GM18519 (cell line): ENCODE measurements around the gene C15orf39.
"Not testable (repeated sequence)": the region's sequence is repeated elsewhere in the genome, so short reads cannot be mapped to it uniquely, and the experiment has no call there.

Experiments
- ATAC-seq: cut with Tn5 transposase; IDR thresholded peaks from one replicate; pipeline ENCODE4 v1.9.1; 2021; ENCODE audit warnings: mild to moderate bottlenecking, moderate library complexity; ENCODE audit not compliant: unreplicated experiment, low FRiP score

Gene C15orf39

GRCh38 chr15:75258620-75259343 is 57.1 kb downstream of the C15orf39 start:
- not testable (repeated sequence) for ATAC-seq

- not testable (repeated sequence) for ATAC-seq
These were observed 58.2 kb downstream of the C15orf39 start for GRCh38 chr15:75259873-75260272.
